GM18907 (cell line): ENCODE measurements around the gene CHRNA7.

Source experiments
- ATAC-seq: cut with Tn5 transposase; IDR thresholded peaks from one replicate; pipeline ENCODE4 v1.9.1; 2021; ENCODE audit warnings: mild to moderate bottlenecking, moderate library complexity; ENCODE audit not compliant: unreplicated experiment

Gene CHRNA7

DNA sequence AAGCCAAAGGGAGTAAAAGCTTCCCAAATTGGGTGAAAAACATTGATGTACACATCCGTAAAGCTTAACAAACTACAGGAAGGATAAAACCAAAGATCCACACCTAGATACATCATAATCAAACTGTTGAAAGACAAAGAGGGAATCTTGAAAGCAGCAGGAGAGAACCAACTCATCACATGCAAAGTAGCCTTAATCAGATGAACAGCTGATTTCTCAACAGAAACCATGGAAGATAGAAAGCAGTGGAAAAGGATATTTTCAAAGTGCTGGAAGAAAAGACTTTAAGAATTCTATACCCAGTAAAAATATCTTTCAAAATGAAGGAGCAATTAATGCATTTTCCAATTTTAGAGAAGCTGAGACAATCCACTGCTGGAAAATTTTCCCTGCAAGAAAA lies 36.8 kb downstream of the CHRNA7 start:
- ATAC-seq: no peak

- ATAC-seq: no peak
These were observed 59.6 kb downstream of the CHRNA7 start for GRCh38 chr15:32089851-32090359.

DNA sequence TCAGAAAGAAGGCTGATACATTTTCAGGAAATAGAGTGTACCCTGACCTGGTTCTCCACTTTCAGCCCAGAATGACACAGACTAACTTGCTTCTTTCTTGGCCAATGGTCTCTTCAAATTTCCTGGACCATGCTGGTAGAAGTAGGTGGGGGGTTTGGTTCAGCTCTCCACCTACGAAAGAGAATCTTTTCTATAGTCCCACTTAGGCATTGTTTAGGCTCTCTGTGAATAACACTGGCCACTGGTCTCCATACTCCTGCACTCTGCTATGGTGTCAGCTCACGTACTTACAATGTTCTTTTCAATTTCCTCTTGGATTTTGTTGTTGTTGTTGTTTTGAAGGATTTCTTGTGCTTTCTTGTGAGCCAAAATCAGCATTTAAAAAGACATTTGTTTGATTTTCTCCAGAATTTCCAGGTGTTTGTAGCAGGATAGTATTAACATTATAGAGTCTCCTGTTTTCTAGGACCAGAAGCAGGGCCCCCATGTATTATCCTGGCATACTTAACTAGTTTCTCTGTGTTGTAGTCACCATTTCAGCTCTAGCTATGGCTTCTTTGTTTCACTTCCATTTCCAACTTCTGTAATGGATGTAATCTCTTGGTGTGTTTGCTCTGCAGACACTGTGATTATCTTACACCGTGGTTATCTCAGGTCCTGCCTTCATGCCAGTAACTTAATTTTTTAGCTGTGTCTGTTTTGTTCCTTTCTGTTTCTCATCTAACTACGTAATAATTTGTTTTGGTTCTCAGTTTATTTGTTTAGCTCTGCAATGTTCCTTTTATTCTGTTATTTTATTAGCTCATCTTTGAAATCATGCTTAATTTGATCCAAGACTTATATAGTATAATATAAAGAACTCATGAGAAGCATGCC lies 61.4 kb downstream of the CHRNA7 start:
- ATAC-seq: no peak

DNA sequence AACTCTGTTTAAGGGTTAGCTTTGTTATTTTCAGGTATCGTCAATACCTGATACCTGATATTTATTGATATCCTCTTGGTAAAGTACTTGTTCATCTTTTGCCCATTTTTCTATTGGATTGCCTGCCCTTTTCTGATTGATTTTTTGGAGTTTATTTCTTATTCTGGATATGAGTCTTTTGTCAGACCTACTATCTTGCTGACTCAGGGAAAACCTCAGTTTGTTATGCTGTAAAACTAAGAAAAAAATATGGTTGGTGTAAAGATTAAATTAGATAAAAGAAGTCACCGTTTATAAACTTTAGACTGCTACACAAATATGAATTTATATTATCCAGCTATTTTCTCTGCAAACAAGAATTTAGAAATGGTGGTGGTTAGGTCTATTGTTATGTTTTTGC lies 65.9 kb downstream of the CHRNA7 start:
- no peak for ATAC-seq

- no peak for ATAC-seq
These were observed 66.8 kb downstream of the CHRNA7 start for GRCh38 chr15:32096916-32097617.

- no peak for ATAC-seq
These were observed 67.7 kb downstream of the CHRNA7 start for GRCh38 chr15:32098033-32098432.

DNA sequence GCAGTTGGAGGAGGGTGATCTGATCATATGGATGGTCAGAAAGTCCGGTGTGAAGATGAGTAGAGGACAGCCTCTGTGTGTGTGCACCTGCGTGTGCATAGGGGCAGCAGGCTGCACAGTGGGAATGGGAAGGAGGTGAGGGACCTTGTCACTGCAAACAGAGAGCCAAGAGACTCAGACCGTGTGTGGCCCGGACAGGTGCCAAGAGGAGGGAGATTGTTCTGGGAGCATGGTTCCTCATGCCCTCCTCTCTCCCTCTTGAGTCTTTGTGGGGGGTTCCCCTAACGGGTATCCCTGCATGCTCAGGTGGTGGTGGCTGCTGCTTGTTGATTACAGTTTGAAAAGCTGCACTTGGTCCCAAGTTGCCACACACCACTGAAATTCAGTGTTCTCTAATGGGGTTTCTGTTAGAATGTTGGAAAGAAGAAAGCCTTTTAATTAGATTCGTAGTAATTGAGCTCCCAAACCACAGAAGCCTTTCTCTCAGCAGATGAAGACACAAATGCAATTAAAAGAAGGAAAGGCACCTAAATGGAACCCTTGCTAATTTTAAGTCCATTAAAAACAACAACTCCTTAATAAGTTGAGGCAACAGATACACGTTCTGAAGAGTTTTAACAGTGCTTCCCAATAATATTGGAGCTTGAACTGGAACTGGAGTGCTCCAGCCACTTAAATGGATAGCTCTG lies 68.9 kb downstream of the CHRNA7 start:
- ATAC-seq: no peak

DNA sequence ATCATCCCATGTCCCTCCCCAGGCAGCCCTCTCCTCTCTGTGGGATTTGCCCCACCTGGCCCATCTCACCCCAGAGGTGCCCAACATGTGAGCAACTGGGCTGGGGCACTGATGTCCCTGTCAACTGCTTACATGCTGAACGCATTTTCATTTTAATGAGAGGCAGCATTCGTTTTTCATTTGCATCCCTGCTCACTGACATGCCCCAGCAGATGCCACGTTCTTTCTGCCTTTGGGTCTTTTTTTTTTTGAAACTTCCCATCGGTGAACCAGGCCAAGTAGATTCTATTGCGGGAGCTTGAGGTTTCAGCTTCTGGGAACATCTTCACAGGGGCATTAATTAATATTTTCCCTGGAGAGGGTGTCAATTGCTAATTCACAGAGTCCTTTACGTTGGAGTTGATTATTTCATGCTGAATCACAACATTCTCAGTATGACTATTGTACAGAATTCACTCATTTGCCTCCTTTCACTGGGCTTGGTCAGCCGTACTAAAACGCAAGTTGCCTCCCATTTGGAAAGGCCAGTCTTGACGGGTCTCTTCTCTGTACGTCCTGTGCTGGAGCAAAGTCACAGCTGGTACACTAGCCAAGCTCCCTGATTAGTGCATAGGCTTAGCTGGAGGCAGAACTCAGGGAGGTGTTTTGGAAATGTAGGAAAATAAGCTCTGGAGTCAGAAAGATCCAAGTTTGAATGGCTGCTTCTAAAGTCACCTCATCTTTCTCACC lies 69.8 kb downstream of the CHRNA7 start:
- no peak for ATAC-seq

GRCh38 chr15:32104061-32104995 lies 74.0 kb downstream of the CHRNA7 start:
- no peak for ATAC-seq

- no peak for ATAC-seq
These were observed 75.2 kb downstream of the CHRNA7 start for GRCh38 chr15:32105258-32106241.

- no peak for ATAC-seq
These were observed 76.4 kb downstream of the CHRNA7 start for GRCh38 chr15:32106401-32107381.

GRCh38 chr15:32107477-32108080 lies 77.3 kb downstream of the CHRNA7 start:
- ATAC-seq: no peak

DNA sequence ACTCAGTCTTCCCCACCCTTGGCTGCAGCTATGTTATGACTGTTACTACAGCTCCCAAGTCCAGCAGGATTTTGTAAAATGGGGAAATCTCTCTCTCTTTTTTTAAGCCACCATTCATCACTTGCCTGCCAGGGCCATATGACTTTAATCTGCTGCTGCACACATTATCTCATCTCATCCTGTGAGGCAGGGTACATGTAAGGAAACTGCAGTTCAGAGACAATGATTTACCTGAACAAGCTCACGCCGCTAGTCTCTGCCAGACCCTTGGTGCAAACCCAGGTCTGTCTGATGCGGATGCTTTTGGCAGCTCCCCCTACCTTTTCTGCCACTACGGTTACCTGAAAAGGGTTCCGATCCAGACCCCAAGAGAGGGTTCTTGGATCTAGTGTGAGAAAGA lies 78.3 kb downstream of the CHRNA7 start:
- no peak for ATAC-seq

DNA sequence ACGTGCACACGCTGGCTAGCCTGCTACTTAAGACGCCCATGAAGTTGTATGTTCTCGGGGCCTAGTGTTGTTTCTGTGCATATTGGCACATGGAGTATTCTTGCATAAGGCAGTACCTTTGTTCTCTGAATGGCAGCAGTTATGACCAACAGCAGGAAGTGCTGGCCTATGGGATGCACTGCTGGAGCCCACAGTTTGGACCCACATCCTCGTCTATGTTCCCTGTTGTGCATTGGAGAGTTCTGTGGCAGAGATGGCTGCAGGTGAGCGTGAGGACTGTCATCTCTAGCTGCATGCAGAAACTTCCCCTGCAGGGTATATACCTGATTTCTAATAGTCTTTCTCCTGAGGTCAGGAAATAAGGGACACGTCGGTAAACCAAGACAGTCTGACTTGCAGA lies 81.8 kb downstream of the CHRNA7 start:
- ATAC-seq: no peak

DNA sequence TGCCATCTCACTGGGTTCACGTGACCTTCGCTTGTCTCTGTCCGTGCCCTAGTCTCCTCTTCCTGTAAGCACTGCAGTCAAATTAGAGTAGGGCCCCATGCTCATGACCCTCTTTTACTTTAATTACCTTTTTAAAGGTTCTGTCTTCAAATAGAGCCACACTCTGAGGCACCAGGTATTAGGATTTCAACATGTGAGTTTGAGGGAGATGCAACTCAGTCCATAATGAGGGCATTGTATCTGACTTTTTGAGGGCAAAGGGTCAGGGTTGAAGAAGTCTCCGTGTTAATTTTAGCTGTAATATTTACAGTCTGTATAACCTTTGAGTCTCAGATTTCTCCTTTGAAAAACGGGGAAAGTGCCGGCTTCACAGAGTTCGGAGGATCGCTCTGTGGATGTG lies 82.9 kb downstream of the CHRNA7 start:
- ATAC-seq: no peak

GRCh38 chr15:32117122-32117521 lies 86.8 kb downstream of the CHRNA7 start:
- ATAC-seq: no peak

DNA sequence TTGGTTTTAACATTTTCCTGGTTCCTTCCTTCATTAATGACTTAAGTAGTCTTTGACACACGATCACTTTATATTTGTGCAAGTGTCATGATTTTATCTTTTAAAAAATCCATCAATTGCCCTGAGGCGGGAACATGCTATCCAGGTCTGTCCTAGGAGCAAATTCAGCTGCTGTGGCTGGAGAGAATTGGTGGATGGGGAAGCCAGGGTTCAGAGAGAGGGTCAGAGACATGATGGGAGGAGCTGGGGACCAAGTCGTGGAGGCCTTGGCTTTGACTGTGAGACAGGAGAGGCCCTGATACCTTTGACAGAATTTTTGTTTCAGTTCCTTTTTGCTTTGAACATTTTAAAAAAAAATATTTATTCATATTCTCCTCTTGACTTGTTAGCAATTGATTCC lies 89.0 kb downstream of the CHRNA7 start:
- ATAC-seq: no peak
